Peyer's patch (tissue), 4 donors: ENCODE data around the gene FCRL3. TPM values are rescaled to one million over a fixed set of nuclear protein-coding genes. Genes with fewer than 3 reads are reported as not detected.
A peak's percentile ranks its signal among the peaks of the same experiment; 100 is the strongest.

Experiments
- DNase-seq, 3 donors: peaks; one replicate each; pipeline ENCODE4 v3.0.0-alpha.2; 2017 to 2019
- H3K27ac ChIP-seq, 4 donors: fragments of 200-600 bp; sonication (generic); one replicate each; pipeline ENCODE4 v1.5.1; 2016 to 2019
- H3K27me3 ChIP-seq, 2 donors: fragments of 200-600 bp; sonication (generic); one replicate each; pipeline ENCODE4 v1.5.1; 2019
- H3K36me3 ChIP-seq, 3 donors: fragments of 200-600 bp; sonication (generic); one replicate each; pipeline ENCODE4 v1.5.1; 2016 to 2019
- H3K4me1 ChIP-seq, 4 donors: fragments of 200-600 bp; sonication (generic); one replicate each; pipeline ENCODE4 v1.5.1; 2016 to 2019
- H3K4me3 ChIP-seq, 4 donors: fragments of 200-600 bp; sonication (generic); 1 replicate in 3 of 4; 2 replicates in 1 of 4; pipeline ENCODE4 v1.5.1; 2016 to 2019; ENCODE audit warnings: mild to moderate bottlenecking in 1 of 4
- H3K9me3 ChIP-seq, 4 donors: fragments of 200-600 bp; sonication (generic); one replicate each; pipeline ENCODE4 v1.5.1; 2016 to 2019; ENCODE audit warnings: mild to moderate bottlenecking in 1 of 4
- CTCF ChIP-seq, 6 experiments: fragments of 450-650 bp in 4 of 6; fragments of 200-600 bp in 2 of 6; sonication (generic) in 1 of 6; IDR thresholded peaks; one replicate each; pipeline ENCODE4 v1.5.1; 2017 to 2019; ENCODE audit warnings: antibody characterized with exemption in 6 of 6, mild to moderate bottlenecking in 3 of 6, moderate library complexity in 1 of 6
- POLR2A ChIP-seq, 2 donors: fragments of 450-650 bp; IDR thresholded peaks; one replicate each; pipeline ENCODE4 v1.5.1; 2017; ENCODE audit warnings: antibody characterized with exemption in 2 of 2, mild to moderate bottlenecking in 2 of 2, moderate library complexity in 2 of 2
- total RNA-seq, 4 donors: library from RNA; depleted of rRNA; stranded (reverse); fragments of >200 nt; gene quantifications; one replicate each; pipeline ENCODE4 v1.1.0, GENCODE V29; 2016

The FCRL3 gene
- total RNA-seq, 4 donors from 2014 or later: 1.7 to 37.1 (median 2.0) TPM; not detected in 1

GRCh38 chr1:157732755-157733154 is 32.2 kb upstream of the FCRL3 start:
- Histone ChIP-seq H3K27me3 (no peaks in the 10 kb centered on the region), H3K27ac (peak overlapping the region in 1 of 4 donors; percentile 46), H3K4me3 (no peak overlapping the region), H3K36me3 (no peaks in the 10 kb centered on the region), H3K9me3 (no peaks in the 10 kb centered on the region), H3K4me1 (no peaks in the 10 kb centered on the region)
- TF ChIP-seq CTCF (IDR thresholded peaks at IDR 0.05) (no peak), POLR2A (IDR thresholded peaks at IDR 0.05) (no peak)
- DNase-seq: no peak

GRCh38 chr1:157725221-157725577 is 24.6 kb upstream of the FCRL3 start:
- H3K4me3 ChIP-seq: no peak overlapping the region
- TF ChIP-seq CTCF (IDR thresholded peaks at IDR 0.05): no peak
- no peak for TF ChIP-seq POLR2A (IDR thresholded peaks at IDR 0.05)
- no peaks in the 10 kb centered on the region for H3K27me3 ChIP-seq
- no peak for DNase-seq
- H3K36me3 ChIP-seq: no peaks in the 10 kb centered on the region
- peaks cover 0 to 10% (median 2%) of the 10 kb centered on the region in 4 donors for H3K4me1 ChIP-seq
- peaks cover 0 to 14% (median 2%) of the 10 kb centered on the region in 4 donors for H3K9me3 ChIP-seq
- peak overlapping the region in 2 of 4 donors; percentile 37 to 73 for H3K27ac ChIP-seq

GRCh38 chr1:157724537-157725220 is 24.1 kb upstream of the FCRL3 start:
- peak overlapping the region in 2 of 4 donors; percentile 37 to 73 for H3K27ac ChIP-seq
- no peak for TF ChIP-seq CTCF (IDR thresholded peaks at IDR 0.05)
- TF ChIP-seq POLR2A (IDR thresholded peaks at IDR 0.05): no peak

GRCh38 chr1:157723157-157723556 is 22.6 kb upstream of the FCRL3 start:
- Histone ChIP-seq H3K4me1 (peaks cover 0 to 10% (median 2%) of the 10 kb centered on the region in 4 donors), H3K27me3 (no peaks in the 10 kb centered on the region), H3K36me3 (no peaks in the 10 kb centered on the region), H3K4me3 (no peak overlapping the region), H3K9me3 (peaks cover 0 to 14% (median 2%) of the 10 kb centered on the region in 4 donors), H3K27ac (peak overlapping the region in 1 of 4 donors; percentile 73)
- TF ChIP-seq POLR2A (IDR thresholded peaks at IDR 0.05): no peak
- no peak for TF ChIP-seq CTCF (IDR thresholded peaks at IDR 0.05)
- no peak for DNase-seq

More at GRCh38 chr1:157724537-157725220, 24.1 kb upstream of the FCRL3 start:
- Histone ChIP-seq H3K9me3 (peaks cover 0 to 14% (median 2%) of the 10 kb centered on the region in 4 donors), H3K4me3 (no peak overlapping the region), H3K4me1 (peaks cover 0 to 10% (median 2%) of the 10 kb centered on the region in 4 donors), H3K36me3 (no peaks in the 10 kb centered on the region), H3K27me3 (no peaks in the 10 kb centered on the region)
- no peak for DNase-seq

GRCh38 chr1:157721985-157722384 is 21.4 kb upstream of the FCRL3 start:
- no peaks in the 10 kb centered on the region for H3K27me3 ChIP-seq
- peaks cover 0 to 14% (median 2%) of the 10 kb centered on the region in 4 donors for H3K9me3 ChIP-seq
- TF ChIP-seq CTCF (IDR thresholded peaks at IDR 0.05): no peak
- TF ChIP-seq POLR2A (IDR thresholded peaks at IDR 0.05): no peak
- H3K4me3 ChIP-seq: no peak overlapping the region
- no peaks in the 10 kb centered on the region for H3K36me3 ChIP-seq
- no peak for DNase-seq
- H3K4me1 ChIP-seq: peaks cover 0 to 6% (median 2%) of the 10 kb centered on the region in 4 donors
- H3K27ac ChIP-seq: no peak overlapping the region
